GM19328 (cell line): ENCODE results near the gene CAMKK2.
"Not testable (repeated sequence)": the region's sequence is repeated elsewhere in the genome, so short reads cannot be mapped to it uniquely, and the experiment has no call there.

Experiments used
- ATAC-seq: cut with Tn5 transposase; IDR thresholded peaks from one replicate; pipeline ENCODE4 v1.9.1; 2021; ENCODE audit warnings: mild to moderate bottlenecking, moderate library complexity; ENCODE audit not compliant: unreplicated experiment

CAMKK2 gene

DNA sequence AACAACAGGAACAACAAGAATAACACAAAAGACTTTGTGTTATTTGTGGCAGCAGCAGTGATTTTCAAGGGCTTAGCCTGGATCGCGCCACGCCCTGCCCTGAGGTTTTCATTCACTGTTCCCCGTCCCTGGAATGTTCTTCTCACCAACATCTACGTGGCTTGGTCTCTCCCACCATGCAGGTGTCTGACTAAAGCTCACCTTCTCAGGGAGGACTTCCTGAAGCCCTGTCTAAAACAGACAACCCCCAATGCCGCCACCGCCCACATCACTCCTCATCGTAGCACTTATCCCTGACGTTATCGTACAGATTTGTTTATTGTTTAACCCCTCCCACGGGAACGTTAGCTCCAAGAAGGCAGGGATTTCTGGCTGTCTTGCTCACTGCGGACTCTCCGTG, 46.1 kb downstream of the CAMKK2 start:
- ATAC-seq, result no peak

DNA sequence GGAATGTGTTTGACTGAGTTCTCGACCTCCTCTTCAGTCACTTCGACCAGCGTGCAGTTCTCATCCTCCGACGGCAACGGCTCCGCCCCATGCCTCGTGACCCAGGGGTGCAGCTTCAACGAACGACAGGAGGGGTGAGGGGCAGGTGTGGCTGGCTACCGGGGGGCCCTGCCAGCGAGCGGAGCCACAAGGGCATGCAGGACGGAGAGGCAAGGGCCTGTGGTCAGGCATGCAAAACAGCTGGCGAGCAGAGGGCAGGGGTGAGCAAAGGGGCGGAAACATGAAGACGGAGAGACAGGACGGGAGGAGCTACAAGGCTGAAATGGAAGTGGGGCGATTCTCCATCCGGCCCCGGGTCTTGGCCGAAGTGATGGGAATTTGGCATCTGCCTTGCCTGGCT, 47.9 kb downstream of the CAMKK2 start:
- ATAC-seq, result peak; percentile 70

DNA sequence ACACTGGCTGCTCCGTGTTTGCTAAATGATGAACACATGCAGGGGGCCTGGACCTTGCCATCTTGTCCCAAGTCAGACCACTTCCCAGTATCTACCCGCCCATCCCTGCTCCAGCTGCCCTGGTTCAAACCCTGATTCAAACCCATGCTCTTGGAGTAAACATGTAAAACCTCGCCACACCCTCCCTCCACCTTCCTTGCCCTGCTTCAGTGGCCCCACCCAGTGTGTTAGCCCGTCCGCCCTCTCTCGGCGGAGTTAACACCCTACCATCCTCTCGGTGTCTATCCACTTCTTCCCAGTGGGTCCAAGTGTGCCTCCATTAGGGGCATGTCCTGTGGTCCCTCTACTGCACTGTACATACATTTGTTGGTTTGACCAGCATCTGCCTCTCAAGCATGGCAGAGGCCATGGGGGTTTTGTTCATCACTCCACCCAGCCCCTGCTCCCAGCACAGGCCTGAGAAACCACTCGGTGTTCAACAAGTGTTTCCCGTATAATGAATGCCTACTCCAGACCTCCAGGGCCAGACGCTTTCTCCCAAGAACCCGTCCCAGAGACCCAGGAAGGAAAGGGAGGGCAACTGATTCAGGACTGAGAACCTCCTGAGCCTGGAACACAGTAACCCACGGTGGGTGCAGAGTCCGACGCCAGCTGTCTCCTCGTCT, 49.5 kb downstream of the CAMKK2 start:
- no peak for ATAC-seq

DNA sequence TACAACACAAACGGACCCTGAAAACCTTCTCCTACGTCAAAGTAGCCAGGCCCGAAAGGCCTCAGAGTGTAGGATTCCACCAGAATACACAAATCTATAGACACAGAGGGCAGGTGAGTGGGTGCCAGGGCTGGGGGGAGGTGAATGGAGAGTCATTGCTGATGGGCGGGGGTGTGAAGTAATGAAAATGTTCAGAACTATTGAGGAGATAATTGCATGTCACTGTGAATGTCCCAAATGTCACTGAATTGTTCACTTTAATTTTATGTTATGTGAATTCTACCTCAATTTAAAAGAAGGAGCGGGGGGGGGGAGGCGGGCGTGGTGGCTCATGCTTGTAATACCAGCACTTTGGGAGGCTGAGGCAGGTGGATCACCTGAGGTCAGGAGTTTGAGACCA, 50.6 kb downstream of the CAMKK2 start:
- ATAC-seq, result no peak

DNA sequence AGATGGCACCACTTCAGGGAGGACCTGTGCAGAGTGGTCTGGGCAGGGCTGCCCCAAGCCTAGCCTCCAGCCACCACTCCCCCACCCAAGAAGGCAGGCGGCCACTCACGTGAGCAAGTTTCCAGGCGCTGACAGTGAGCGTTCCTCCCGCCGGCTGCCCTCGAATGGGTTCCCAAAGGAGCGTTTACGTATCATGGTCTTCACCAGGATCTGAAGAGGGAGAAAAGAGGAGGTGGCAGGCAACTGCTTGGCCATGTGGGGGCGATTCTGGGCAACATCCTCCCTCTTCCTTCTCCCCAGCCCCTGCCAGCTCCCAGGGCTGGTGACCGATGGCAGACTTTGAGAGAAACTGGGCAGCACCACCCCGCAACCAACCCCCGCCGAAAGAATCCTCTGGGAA, 51.5 kb downstream of the CAMKK2 start:
- ATAC-seq, result no peak

DNA sequence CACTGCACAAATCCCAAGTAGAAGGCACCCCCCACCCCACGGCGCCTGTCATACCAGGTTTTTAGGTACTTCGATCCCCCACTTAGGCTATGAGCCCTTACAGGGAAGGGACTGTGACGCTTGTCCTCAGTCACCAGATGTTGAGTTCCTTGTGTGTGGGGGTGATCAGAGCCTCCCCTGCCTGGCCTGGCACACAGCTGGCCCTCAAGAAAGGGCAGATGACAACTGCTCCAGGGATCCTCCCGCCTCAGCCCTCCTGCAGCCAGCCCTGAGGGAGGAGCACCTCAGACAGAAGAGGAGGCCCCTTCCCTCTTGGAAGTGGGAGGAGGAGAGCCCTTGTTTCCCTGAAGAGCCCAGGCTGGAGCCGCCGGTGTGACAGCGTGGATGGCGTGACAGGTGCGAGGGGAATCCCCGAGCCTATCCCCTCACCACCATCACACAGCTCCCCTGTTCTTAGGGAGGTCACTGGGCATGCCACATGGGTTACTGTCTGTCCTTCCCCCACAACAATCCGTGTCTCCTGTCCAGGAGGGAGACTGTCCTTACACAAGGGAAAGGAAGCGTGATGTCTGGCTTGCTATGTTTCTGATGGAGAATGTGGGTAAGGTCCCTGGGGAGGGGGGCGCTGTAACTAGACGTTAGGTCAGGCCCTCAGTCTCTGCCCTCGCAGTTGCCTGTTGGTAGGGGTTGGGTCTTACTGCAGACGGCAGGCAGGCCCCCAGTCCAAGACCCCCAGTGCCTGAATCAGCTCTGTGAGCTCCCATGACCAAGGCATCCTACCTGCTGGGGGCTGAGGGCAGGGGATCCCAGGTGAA, 55.1 kb downstream of the CAMKK2 start:
- no peak for ATAC-seq

DNA sequence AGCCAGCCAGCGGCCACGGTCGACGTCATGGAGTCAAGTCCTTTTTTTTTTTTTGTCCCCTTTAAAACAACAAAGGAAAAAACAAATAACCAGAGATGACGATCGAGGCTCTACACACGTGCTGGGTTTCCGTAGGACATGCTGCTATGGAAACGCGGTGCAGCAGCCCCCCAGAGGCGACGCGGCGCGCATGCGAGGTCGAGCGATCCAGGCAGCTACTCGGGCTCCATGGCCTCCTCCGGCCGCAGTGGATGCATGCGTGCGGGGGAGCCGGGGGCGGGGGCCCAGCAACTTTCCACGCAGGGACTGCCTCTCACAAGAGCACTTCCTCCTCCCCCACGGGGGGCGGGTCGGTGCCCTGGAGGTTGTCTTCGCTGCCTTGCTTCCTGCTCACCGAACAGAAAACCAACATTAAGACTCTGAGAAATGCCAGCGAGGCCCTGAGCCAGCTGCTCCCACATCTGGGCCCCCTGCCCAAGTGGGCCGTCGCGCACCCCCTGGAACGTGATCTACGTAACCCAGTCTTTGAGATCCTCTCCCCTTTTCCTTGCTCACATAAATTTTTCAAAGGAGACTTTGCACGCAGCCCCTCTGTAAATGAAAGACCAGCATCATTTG, 55.9 kb downstream of the CAMKK2 start:
- no peak for ATAC-seq

DNA sequence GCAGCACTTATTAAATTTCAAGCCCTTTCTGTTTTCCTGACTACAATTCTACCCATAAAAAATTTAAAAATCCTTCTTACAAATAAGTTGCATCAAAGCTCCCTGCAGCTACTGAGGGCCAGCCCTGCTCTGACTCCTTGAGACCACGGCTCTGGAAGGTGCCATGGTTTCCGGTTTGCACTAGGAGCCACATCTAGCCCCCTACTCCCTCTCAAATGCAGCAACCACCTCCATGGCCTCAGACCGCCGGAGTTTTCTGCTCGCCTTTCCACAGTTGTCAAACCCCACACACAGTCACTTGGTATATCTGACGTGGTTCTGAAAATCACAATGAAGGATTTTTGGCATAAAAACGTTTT, 56.5 kb downstream of the CAMKK2 start:
- no peak for ATAC-seq

DNA sequence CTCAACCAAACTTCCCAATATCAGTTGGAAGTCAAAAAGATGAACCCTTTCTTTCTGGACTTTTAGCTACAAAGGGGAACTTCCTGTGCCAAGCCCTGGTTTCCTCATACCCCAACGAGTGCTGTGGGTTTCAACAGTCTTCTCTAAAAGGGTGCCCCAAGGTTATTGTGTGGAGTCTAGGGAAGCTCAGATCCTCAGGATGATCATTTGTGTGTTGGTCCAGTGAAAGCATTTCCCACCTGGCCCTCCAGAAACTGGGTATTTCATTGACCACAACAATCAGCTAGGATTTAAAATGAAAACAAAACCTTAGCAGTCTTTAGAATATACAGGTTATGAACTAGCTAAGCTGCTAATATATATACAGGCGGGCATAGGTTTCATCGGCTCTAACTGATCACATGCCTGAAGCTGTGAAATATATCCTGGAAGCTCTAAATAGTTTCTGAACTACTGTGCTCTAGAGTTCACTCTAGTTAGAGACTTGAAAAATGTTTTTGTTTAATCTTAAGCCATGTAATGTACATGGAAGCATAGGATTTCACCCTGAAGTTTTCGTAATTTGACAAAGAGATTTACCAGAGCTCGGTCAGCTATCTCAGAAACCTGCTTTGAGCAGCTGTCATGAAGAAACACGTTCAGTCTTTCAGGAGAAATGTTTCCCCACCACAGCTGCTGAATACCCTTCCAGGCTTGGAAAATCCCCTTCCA, 57.0 kb downstream of the CAMKK2 start:
- ATAC-seq, result no peak

DNA sequence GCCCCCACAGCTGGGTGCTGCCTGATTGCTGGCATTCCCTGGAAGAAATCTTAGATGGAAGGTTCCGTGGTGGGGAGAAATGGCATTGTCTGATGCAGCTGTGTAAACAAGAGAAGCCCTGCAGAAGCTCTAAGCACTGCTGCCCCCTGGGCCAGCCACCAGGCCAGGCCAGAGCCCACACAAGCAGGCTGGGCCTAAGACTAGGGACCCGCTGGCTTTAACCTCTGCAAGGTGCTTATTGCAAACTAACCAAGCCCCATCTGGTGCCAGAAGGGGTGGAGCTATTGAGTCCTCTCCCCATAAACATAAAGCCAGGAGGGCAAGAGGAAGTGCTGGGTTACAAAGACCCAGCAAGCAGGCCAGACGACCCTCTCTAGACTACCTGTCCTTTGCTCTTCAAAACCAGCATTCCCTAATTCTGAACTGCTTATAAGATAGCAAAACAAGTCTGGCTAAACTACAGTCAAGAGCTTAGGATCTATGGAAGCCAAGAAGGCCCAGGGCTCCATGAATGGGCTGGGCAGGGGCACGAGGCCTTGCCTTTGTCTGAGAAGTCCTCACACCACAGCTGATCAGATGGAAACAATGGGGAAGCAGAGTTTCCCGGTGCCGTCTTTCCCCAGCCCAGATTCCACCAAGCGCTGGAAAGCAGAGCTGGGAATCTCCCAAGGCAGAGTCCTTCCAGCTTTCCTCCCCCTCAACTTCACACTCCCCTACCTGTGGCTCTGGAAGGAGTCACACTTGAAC, 57.7 kb downstream of the CAMKK2 start:
- no peak for ATAC-seq

DNA sequence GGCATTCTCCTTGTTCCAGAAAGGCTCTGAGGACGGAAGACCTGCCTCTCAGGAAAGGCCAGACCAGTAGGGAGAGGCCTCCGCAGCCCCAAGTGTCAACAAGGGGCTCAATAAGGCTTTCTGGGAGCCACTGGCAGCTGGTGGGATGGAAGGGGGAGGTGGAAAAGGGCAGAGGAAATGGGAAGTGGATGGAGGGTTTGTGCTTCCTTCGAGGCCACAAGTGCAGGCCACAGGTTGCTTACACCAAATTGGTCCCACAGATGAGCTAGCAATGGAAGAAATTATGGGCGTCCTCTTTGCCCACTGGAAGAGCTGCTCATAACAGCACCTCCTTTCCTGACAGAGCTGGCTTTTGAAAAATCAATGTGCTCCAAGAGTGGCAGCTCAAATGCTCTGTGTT, 58.4 kb downstream of the CAMKK2 start:
- ATAC-seq, result no peak

DNA sequence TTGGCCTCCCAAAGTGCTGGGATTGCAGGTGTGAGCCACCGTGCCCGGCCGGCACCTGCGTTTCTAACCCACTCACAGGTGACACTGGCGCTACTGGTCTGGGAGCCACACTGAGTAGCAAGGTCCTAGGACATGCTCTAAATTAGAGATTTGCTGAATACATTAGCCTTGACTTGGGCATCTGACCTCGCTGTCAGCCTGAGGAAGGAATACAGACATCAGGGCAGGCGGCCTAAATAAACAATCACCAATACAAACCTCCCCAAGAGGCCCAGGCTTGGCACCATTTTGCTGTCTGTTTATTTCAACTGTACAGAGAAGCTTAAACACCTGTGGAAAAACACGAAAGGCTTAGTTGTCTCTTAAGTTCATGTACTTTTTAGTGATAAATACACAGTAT, 59.1 kb downstream of the CAMKK2 start:
- ATAC-seq, result no peak

DNA sequence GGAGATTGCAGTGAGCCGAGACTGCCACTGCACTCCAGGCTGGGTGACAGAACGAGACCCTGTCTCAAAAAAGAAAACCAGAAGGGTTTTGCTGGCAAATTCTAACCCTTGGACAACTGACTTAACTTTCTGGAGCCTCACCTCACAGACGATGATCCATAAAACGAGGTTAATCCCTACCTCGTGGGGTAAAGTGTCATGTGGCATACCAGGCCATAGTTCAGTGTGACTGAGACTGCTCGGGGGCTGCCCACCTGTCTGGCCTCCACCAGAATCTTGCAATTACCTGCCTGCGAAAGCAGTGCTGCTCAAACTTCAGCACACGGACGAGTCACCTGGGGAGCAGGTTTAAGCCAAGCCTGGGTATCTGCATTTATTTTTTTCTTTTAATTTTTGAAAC, 59.7 kb downstream of the CAMKK2 start:
- ATAC-seq, result no peak

DNA sequence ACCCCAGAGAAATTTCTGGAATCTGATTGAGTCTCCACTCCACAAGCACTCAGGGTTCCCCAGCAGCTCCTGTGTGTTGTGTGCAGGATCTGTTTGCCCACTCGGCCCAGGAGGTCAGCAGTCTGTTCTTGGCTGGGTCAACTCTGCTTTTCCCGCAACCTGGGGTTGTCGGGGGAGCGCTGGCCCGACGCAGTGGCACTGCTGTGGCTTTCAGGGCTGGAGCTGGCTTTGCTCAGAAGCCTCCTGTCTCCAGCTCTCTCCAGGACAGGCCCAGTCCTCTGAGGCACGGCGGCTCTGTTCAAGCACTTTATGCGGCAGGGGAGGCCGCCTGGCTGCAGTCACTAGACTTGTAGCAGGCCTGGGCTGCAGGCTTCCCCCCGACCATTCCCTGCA, 62.9 kb downstream of the CAMKK2 start:
- ATAC-seq, result no peak

DNA sequence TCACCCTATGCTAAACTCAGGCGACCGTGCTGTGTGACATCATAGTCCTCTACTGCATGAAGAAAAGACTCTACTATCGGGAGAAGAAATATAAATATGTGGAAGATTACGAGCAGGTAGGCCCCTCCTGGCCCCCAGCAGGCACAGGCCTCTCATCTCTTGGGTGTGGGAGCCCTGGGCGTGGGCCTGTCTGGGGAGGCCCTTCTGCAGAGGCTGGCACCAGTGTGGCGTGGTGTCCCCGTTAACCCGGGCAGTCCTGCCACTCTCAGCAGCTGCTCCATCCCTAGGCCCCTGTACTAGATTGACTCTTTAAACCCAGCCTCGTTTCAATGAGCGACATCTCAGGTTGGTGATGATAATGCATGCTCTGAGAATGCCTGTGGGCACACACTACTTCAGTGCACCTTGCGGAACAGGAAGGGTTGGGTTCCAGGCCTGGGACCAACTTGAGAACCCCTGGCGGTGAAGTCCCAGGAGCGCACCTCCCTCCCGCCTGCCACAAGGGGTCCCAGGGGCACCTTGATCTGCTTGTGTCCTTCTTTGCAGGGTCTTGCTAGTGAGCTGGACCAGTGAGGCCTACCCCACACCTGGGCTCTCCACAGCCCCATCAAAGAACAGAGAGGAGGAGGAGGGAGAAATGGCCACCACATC, 63.4 kb downstream of the CAMKK2 start:
- no peak for ATAC-seq

DNA sequence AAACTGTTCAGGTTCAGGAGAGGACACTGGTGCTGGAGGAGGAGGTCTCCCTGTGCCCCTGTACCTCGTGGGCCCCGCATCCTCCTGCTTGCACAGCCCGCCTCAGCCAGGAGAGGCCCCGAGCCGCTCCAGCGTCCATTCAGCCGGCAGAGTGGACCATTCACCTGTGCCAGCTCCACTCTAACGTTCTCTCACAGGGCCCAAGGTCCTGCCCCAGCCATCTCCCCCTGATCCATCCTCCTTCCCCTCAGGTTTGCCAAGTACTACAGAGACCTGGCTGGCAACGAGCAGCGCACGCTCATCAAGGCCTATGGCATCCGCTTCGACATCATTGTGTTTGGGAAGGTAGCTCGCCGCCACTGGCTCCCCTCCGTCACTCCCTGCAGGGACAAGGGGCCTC, 64.3 kb downstream of the CAMKK2 start:
- no peak for ATAC-seq

DNA sequence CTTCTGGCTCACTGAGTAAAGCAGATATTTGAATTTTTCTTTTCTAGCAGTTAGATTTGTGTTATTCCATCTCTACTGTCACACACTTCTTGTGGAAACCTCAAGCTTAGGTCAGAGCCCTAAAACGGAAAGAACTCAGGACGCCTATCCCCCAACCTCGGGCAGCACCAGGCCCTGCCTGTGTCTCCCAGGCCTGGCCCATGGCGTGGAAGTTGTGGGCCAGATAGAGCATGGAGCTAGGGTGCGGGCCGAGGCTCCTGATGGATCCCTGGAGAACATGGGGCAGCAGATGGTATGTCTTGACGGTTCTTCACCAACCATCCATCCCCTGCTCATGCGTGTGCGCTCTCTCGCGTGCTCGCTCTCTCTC, 66.0 kb downstream of the CAMKK2 start:
- no peak for ATAC-seq

DNA sequence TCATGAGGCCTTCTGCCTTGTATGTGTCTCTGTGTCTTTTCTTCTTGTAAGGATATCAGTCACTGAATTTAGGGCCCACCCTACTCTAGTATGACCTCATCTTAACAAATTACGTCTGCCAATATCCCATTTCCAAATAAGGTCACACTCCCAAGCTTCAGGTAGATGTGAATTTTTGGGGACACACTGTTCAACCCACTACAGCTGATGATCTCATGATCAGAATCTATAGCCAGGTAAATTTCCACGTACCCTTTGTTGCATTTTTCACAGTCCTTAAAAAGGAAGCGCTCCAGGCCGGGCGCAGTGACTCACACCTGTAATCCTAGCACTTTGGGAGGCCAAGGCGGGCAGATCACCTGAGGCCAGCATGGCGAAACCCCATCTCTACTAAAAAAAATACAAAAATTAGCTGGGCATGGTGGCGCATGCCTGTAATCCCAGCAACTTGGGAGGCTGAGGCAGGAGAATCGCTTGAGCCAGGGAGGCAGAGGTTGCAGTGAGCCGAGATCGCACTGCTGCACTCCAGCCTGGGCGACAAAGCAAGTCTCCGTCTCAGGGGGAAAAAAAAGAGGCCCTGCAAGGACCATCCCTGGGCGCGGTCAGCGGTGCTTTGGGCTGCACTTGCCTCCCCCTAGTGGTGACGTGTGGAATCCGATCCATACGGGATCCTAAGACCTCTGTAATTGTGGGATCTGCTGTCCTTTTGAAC, 66.5 kb downstream of the CAMKK2 start:
- not testable (repeated sequence) for ATAC-seq

DNA sequence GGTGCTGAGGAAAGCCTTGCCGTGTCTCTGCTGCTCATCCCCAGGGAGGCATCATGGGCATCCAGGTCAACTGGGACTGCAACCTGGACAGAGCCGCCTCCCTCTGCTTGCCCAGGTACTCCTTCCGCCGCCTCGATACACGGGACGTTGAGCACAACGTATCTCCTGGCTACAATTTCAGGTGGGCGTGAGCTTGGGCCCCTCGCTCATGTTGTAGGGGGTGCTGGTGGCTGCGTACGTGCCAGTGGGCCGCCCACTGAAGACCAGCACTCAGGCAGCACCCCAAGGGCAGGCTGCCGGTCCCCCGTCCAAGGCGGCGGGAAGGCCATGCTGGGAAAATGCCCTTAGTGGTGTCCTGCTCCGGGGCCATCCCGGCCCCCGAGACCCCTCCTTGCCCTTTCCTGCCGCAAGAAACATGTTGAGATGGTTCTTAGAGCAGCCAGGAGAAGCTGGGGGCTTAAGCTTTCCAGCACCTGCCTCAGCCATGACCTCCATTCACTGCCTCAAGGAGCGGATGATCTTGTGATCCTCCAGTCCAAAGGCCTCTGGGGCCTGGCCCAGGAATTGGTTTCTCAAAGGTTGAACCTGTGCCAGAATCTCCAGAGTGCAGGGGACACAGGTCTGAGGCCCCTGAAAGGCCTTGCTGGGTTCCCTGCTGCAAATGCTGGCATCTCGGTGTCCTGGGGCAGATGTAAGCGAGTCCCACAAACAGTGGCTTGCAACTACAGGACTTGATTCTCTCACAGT, 67.4 kb downstream of the CAMKK2 start:
- no peak for ATAC-seq
